NCI-H2196 treated with DMSO at 0.1 percent for 48 hours (cell line): Measurements from ENCODE around the gene ULK4.
"Not testable (repeated sequence)": the region's sequence is repeated elsewhere in the genome, so short reads cannot be mapped to it uniquely, and the experiment has no call there.

Experiments
- DNase-seq: peaks from one replicate; lab custom pipeline; 2025; ENCODE audit not compliant: unreplicated experiment; lab: John Stamatoyannopoulos, UW

Gene ULK4

DNA sequence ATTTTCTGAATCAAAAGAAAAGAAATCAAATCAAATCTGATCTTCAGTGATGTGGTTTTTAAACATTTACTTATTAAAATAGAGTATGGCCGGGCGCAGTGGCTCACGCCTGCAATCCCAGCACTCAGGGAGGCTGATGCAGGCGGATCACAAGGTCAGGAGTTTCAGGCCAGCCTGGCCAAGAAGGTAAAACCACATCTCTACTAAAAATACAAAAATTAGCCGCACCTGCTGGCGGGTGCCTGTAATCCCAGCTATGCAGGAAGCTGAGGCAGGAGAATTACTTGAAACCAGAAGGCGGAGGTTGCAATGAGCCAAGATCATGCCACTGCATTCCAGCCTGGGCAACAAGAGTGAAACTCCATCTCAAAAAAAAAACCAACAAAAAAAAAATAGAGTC, 169.1 kb downstream of the ULK4 start:
- DNase-seq = no peak

DNA sequence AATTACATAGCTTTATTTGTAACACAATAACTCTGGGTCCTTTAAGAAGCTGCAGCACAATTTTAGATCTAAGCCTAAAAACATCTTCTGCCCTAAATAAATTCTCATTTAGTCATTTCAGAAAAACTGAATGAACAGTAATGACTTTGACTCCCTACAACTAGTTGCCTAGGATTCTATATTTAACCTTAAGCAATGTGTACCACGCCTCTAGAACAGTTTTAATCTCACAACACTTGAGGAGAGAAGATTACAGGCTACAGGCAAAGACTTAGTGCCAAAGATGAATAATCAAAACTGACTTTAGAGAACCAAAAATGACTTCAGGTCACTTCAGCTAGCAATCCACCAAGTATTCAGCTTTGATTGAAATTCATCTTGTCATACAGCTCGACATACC, 192.8 kb downstream of the ULK4 start:
- no peak for DNase-seq

DNA sequence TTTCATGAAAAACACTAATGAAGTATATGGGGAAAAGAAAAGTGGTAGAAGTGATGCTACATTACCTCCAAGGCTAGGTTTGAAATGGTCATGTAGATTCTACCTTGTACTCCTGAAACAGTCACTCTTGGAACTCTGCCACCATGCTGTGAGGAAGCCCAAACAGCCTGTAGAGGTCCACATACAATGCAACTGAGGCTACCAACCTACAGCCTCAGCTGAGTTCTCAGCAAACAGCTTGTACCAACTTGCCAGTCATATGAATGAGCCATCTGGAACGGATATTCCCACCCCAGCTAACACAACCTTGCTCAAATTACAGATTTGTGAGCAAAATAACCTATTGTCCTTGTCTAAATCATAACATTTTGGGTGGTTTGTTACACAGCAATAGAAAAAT, 193.5 kb downstream of the ULK4 start:
- DNase-seq = no peak

DNA sequence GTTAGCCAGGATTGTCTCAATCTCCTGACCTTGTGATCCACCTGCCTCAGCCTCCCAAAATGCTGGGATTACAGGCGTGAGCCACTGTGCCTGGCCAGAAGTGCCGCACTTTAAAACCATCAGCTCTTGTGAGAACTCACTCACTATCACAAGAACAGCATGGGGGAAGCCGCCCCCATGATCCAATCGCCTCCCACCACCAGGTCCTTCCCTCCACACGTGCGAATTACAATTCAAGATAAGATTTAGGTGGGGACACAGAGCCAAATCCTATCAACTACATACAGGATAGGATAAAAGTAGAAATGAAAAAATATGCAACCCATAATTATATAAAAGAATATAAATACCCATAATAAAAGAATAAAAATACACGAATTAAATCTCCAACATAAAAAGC, 199.0 kb downstream of the ULK4 start:
- DNase-seq = not testable (repeated sequence)

DNA sequence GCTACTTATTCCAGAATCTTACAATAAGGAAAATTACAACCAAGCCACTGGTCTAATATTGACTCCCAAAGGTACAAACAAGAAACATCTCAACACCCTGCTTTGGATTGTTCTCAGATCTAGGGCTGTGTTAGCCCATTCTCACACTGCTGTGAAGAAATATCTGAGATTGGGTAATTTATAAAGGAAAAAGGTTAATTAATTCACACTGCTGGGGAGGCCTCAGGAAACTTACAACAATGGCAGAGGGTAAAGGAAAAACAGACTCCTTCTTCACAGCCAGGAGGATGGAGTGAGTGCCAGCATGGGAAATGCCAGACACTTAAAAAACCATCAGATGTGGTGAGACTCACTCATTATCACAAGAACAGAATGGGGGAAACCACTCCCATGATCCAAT, 208.3 kb downstream of the ULK4 start:
- no peak for DNase-seq

DNA sequence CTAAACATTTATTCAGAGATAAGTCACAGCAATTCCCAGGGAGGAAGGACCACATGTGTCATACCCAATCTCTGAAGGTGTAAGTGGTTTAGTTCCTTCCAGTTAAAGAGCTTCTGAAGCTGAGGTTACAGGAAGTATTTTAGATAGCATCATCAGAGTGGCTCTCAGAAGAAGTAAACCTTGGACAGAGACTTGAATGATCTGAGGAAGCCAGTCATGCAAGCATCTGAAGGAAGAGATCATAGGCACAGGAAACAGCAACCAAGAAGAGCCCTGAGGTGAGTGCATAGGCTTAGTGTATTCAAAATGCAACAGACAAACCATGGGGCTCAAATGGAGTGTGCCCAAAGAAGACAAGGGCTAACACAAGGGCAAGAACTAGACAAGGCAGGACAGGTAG, 210.3 kb downstream of the ULK4 start:
- no peak for DNase-seq

DNA sequence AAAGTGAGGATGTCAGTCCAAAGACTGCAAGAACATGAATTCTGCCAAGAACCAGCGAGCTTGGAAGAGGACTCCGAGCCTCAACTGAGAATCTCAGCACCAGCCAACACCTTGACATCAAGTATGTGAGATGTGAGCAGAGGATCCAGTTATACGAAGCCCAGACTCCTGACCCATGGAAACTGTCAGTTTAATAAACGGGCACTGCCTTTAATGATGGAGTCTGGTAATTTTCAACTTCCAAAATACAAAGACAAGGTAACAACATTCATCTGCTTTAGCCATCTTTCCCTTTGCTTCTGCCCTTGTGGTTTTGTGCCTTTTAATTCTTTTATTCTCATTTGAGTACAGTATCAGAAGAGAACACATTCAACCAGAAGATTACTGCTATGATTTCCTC, 211.9 kb downstream of the ULK4 start:
- DNase-seq = no peak

DNA sequence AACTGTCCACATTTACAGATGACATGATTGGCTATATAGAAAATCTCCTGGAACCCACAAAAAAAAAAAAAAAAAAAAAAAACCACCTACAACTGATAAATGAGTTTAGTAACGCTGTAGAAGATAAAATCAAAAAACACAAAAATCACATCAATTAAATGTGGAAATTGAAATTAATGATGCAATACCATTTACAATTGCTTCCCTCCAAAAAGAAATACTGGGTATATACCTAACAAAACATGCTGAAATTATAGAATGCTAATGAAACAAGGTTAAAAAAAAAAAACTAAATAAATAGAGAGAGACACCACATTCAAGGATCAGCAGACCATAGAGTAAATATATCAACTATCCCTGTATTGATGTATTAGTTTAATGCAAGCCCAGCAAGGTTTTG, 215.7 kb downstream of the ULK4 start:
- DNase-seq = no peak

DNA sequence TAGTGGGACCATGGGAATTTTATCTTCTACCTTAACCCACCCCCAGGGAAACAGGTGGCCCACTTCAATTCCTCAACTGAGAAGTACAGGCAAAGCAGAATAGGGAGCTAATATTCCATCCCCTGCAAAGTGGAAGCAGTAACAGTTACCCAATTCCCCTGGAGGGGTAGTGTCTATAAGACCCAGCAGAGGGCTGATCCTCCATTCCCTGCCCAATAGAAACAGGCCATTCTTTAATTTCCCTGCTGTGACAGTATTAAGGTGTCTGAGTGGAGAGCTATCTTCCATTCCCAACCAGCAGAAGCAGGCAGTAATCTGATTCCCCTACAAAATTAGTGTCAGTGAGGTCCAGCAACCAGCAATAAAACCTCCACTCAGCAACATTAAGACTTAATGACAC, 219.8 kb downstream of the ULK4 start:
- no peak for DNase-seq

DNA sequence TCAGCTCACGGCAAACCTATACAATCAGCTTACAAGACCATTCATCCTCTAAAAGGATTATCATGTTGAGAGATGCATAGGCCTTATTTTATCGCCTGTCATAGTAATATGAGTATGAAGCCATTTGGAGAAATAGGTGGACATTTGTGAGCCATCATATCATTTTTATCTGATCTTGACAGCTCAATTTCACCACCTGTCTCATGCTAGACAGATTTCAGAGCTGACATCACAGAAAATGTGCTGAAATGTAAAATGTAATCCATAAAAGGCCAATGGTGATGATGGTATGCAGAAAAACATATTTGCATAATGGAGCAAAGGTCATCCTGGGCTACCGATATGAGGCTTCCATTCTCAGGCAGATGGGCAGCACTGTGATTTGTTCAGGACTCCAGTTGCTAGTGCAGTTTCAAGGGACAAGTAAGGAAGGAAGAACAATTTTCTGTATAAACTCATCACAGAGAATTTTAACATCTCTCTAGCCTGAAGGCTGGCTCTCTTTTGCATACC, 221.5 kb downstream of the ULK4 start:
- no peak for DNase-seq

DNA sequence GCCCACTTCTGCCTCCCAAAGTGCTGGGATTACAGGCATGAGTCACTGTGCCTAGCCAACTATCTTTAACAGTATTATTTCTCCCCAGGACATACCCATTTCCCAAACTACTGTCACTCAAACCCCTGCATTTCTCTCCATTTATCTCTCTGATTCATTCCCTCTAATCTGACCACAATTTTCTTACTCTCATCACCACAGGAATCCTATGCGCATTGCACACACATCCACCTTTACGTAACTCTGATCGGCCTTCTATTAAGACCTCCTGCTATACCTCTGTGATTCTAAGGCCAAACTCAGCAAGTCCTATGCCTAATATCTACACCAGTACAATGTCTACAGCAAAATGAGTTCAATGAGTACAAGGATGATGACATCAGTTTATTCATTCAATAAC, 235.0 kb downstream of the ULK4 start:
- DNase-seq = no peak

DNA sequence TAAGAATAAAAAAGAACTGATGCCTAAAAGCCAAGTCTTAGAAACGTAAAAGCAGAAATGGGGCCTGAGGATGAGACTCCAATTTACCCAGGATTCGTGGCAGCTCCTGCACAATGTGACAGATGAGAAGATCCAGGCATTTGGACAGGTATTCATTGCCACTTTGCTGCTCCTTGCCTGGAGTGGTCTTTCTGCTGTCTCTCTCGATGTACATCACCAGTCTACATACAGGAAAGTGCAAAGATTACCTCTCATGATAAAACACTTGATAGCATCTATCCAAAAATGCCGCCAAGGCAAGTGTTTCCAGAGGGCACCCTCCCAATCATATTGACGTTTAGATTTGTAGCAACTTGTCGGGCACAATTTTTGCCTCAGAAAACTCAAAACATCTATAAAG, 244.3 kb downstream of the ULK4 start:
- no peak for DNase-seq

DNA sequence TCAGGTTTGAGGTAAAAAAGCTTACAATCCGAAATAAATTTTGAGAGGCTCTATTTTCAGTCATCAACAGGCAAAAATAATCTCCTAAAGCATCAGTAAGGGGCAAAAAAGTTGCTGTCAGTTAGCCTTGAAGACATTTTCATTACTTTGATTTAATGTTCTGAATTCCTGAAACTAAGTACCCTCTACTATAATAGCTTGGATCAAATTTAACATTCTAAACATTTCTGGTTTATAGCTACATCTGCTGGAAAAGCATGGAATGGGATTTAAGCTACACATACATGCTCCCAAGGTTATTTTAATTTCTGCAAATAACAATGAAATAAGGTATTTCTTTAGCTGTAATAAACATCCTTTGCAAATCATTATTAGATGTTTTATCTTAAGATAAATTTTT, 245.4 kb downstream of the ULK4 start:
- DNase-seq = no peak

DNA sequence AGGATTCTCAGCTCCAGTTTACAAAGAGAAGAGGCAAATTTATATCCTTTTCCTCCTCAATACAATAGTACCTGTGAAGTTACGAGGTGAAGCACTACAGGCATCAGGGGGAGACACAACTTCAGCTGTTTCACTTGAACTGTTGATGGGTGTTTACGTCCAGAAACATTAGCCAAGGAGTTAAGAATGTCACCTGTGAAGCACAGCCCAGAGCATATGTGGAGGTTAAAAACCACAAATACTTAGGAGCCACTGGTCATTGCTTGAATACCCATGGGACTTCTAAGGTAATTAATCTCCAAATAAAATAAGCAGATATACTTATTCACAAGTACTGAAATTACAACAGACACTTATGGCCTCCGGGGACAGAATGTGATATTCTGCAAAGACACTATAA, 246.5 kb downstream of the ULK4 start:
- DNase-seq = no peak

DNA sequence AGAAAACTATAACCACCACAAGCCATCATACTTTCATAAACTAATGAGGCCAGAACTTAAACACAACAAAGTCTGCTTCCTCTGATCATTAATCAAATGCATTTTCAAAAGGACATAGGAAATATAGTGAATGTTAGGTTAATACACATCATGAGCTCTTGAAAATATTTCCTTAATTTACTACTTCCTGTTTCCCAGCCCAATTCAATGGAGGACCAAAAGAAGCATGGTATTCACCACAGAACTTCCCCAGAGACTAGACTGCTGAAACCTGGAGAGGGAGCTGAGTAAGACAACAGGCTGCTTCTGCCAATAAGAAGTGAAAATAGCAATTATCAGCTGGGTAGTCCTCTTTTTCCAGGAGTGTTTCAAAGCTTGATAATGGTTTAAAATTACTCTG, 250.3 kb downstream of the ULK4 start:
- DNase-seq = no peak

DNA sequence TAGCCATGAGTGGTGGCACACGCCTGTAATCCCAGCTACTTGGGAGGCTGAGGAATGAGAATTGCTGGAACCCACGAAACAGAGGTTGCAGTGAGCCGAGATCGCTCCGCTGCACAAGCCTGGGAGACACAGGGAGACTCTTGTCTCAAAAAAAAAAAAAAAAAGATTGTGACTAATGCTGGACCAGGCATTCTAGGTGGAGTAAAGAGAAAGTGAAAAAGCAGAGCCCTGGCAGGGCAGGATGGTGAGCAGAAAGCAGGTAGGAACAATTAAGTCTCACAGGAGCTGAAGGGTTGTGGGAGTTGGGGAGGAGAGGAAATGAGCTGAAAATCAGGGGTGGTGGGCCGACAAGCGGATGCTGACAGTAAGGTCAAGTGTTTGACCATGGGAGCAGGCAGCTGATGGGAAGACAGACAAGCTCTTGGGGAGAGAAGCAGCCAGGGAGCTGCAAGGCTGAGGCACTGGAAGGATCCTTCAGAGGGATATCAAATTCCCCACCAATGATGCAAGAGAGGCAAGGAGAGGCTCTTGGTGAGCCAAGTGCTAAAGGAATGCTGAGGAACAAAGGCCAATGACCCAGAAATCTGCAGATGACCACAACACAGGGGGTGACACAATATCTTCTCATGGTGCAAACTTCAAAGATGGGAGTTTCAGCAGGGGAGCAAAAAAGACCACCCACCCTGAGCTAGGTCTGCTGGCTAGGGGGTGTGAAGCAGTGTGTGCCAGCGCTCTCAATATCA, 251.1 kb downstream of the ULK4 start:
- DNase-seq = no peak

DNA sequence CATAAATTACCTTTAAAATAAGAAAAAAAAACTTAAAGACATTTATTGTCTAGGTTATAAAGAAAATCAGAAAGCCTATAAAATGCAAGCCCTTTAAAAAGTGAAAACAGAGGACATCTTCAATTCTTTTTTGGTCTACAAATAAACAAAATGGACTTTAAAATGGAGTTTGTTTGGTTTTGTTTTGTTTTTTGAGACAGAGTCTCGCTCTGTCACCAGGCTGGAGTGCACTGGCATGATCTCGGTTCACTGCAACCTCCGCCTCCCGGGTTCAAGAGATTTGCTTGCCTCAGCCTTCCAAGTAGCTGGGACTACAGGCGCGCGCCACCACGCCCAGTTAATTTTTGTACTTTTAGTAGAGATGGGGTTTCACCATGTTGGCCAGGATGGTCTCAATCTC, 252.7 kb downstream of the ULK4 start:
- not testable (repeated sequence) for DNase-seq

DNA sequence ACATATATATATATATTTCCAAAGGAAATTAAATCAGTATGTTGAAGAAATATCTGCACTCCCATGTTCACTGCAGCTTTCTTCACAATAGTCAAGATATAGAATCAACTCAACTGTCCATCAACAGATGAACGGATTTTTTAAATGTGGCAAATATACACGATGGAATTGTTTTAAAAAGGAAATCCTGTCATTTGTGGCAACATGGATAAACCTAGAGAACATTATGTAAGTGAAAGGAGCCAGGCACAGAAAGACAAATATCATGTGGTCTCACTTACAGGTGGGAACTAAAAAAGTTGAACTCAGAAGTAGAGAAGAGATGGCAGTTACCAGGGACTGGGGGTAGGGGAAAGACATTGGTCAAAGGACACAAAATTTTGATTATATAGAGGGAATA, 253.7 kb downstream of the ULK4 start:
- DNase-seq = no peak

DNA sequence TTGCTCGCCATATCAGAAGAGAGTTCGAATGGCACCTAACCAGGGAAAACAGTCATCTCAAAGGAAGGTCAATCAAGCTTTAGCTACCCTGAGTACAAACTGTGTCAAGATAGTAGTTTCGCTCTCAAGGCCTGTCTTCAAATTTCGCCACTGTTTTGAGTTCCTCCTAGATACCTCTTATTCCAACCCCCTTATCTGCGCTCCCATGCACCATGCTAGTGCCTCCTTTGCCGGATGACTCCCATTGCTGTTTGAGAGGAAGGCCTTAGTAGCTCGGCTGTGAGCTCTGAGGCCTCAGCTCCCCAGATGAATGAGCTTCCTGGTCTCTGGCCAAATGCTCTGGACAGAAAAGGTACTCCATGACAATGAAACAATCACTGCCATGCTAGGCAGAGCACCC, 256.0 kb downstream of the ULK4 start:
- DNase-seq = no peak

DNA sequence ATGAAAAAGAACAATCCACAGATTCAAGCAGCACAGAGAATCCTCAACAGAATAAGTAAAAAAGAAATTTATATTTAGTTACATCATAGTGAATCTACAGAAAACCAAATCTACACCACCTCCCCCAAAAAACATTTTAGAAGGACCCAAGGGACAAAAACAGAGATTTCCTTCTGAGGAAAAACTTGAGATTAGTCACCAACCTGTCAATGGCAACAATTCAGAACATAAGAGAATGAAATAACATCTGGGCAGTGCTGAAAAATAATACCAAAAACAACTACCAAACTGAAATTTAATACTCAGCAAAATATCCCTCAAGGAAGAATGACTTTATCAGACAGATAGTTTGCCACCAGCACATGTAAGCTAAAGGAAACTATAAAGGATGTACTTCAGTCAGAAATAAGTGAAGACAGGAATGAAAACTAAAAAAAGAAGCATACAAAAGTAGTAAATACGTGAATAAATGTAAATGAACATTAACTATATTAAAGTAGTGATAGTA, 260.7 kb downstream of the ULK4 start:
- DNase-seq = no peak

DNA sequence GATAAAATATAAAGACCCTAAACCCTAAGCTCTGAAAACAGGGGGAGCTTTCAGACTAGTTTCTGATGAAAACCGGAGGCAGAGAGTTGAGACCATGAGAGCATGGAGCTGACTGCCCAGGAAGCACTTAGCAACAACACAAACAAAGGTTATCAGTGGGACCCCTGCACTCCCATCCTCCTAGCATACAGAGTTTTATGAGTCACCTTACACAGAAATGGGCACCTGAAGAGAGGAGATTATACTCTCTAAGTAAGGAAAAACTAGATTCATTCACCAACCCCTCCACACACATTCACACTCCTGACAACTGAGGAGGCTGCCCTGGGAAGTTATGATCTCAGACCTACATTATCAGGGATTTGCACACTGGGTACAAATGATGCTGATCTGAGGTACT, 261.7 kb downstream of the ULK4 start:
- no peak for DNase-seq

DNA sequence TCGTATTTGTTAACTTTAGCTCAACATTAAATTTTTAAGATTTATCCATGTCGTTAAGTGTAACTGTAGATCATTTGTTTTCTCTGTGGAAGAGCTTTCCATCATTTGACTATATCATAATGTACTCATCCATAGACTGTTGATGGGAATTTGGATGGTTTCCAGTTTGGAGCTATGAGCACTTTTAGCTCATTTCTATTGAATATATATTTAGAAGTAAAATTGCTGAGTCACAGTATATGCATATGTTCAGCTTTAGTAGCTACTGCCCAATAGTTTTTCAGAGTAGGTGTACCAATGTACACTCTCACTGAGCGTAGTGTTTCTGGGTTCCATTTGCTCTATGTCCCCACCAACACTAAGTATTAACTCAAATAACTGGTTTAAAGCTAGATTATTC, 263.0 kb downstream of the ULK4 start:
- DNase-seq = no peak

DNA sequence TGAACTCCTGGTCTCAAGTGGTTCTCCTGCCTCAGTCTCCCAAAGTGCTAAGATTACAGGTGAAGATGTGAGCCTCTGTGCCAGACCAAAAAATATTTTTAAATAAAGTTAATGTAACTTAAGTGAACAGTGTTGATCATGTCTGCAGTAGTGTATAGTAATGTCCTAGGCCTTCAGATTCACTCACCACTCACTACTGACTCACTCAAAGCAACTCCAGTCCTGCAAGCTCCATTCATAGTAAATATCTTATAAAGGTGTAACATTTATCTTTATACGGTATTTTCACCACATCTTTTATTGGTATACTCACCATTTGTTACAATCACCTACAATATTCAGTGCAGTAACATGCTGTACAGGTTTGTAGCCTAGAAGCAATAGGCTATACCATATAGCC, 264.2 kb downstream of the ULK4 start:
- no peak for DNase-seq
